HL-60/S4 treated with retinoic acid at 250 ng/mL for 4 days and 3 days (cell line): Measurements from ENCODE around the gene KPNA5.
"Not testable (repeated sequence)": the region's sequence is repeated elsewhere in the genome, so short reads cannot be mapped to it uniquely, and the experiment has no call there.

Source experiments
- in situ Hi-C: fragments of 300-500 bp; cut with MboI; formaldehyde crosslinking; loops from 2 replicates; pipeline ENCODE4 v1.7.0; 2022; ENCODE audit warnings: low sequenced_read_pairs

The KPNA5 gene

GRCh38 chr6:116680880-116681672 lies at the start of gene KPNA5:
Gene KPNA5, plus strand, starts transcription at chr6:116681211. Its CDS starts 124 bp downstream, at chr6:116681335.
- in situ Hi-C loops, result no loop called here

GRCh38 chr6:116631379-116631990 lies 49.5 kb upstream of the KPNA5 start:
- in situ Hi-C loops, result no loop called here

GRCh38 chr6:116633685-116634084 lies 47.3 kb upstream of the KPNA5 start:
- in situ Hi-C loops, result no loop called here

- in situ Hi-C loops, result no loop called here
Observed at GRCh38 chr6:116648156-116648555, 32.9 kb upstream of the KPNA5 start.

- in situ Hi-C loops, result no loop called here
Observed at GRCh38 chr6:116649129-116649528, 31.9 kb upstream of the KPNA5 start.

- in situ Hi-C loops, result no loop called here
Observed at GRCh38 chr6:116651916-116652315, 29.1 kb upstream of the KPNA5 start.

- in situ Hi-C loops, result no loop called here
Observed at GRCh38 chr6:116661594-116661993, 19.4 kb upstream of the KPNA5 start.

- in situ Hi-C loops, result no loop called here
Observed at GRCh38 chr6:116662202-116662601, 18.8 kb upstream of the KPNA5 start.

- in situ Hi-C loops, result no loop called here
Observed at GRCh38 chr6:116663308-116663707, 17.7 kb upstream of the KPNA5 start.

GRCh38 chr6:116664169-116664568 lies 16.8 kb upstream of the KPNA5 start:
- in situ Hi-C loops, result not testable (repeated sequence)

- in situ Hi-C loops, result no loop called here
Observed at GRCh38 chr6:116665464-116665863, 15.5 kb upstream of the KPNA5 start.

GRCh38 chr6:116666869-116667268 lies 14.1 kb upstream of the KPNA5 start:
- in situ Hi-C loops, result no loop called here

- in situ Hi-C loops, result no loop called here
Observed at GRCh38 chr6:116667623-116668022, 13.4 kb upstream of the KPNA5 start.

GRCh38 chr6:116672306-116672705 lies 8.7 kb upstream of the KPNA5 start:
- in situ Hi-C loops, result no loop called here

- in situ Hi-C loops, result no loop called here
Observed at GRCh38 chr6:116676021-116676420, 5.0 kb upstream of the KPNA5 start.

- in situ Hi-C loops, result no loop called here
Observed at GRCh38 chr6:116682334-116682712, 1.3 kb downstream of the KPNA5 start.

- in situ Hi-C loops, result no loop called here
Observed at GRCh38 chr6:116685437-116685993, 4.5 kb downstream of the KPNA5 start.

- in situ Hi-C loops, result not testable (repeated sequence)
Observed at GRCh38 chr6:116686475-116687101, 5.6 kb downstream of the KPNA5 start.

- in situ Hi-C loops, result no loop called here
Observed at GRCh38 chr6:116691154-116691553, 10.1 kb downstream of the KPNA5 start.

- in situ Hi-C loops, result not testable (repeated sequence)
Observed at GRCh38 chr6:116692873-116693272, 11.9 kb downstream of the KPNA5 start.

- in situ Hi-C loops, result not testable (repeated sequence)
Observed at GRCh38 chr6:116693275-116693674, 12.3 kb downstream of the KPNA5 start.

- in situ Hi-C loops, result no loop called here
Observed at GRCh38 chr6:116695401-116695800, 14.4 kb downstream of the KPNA5 start.
